GM18517 (cell line): Measurements from ENCODE around the gene TMEM200A.

Experiments
- ATAC-seq: cut with Tn5 transposase; IDR thresholded peaks from one replicate; pipeline ENCODE4 v1.9.1; 2021; ENCODE audit warnings: mild to moderate bottlenecking, moderate library complexity; ENCODE audit not compliant: unreplicated experiment

Gene TMEM200A

DNA sequence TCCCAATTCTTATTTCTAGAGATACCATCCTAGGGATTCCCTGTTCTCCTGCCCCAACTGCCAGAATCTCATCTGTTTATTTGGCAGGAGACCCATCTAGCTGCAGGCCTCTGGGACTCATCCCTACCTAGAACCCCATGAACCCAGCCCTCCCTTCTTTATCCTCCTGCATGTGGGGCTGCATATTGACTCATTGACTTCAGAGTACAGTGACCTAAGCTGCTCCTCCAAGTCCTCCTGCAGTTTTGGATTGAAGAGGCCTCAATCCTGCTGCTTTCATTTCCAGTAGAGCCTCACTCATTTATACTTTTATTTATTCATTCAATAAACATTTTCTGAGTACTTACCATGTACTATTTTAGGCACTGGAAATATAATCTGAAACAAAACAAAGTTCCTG lies 11.6 kb downstream of the TMEM200A start:
- ATAC-seq = no peak

DNA sequence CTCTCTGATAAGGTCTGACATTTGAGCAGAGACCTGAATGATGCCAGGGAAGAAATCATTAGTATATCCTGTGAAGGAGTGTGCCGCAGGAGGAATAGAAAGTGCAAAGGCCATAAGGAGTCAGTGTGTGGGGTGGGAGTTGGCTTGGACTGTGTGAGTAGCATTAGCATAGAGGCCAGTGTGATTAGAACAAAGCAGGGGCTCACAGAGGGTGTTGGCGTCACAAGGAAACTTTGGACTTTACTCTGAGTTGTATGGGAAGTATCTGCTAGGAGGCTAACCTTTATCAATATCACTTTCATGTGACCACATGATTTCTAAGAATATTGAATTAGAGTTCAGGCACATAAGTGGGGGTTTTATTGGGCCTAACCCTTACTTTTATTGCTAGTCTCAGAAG lies 12.1 kb downstream of the TMEM200A start:
- no peak for ATAC-seq

GRCh38 chr6:130379223-130379622 lies 13.4 kb downstream of the TMEM200A start:
- no peak for ATAC-seq

DNA sequence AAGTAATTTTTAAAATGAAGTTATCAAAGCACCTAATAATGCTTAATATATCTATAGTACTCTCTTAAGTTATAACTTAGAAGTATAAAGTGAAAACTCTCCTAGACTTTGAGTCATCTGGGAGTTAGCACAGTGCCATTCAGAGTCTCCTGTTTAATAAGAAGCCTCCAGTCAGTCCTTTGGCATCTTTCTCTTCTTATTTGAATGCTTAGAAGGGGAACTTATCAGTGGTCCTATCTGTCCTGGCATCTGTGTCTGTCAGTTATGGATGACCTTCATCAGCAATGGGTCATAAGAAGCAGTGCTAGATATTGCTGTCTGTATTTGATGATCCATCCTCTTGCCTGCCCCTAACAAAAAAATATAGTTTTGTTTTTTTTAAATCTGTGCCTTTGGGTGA lies 15.2 kb downstream of the TMEM200A start:
- no peak for ATAC-seq

GRCh38 chr6:130381459-130382380 lies 15.9 kb downstream of the TMEM200A start:
- no peak for ATAC-seq

DNA sequence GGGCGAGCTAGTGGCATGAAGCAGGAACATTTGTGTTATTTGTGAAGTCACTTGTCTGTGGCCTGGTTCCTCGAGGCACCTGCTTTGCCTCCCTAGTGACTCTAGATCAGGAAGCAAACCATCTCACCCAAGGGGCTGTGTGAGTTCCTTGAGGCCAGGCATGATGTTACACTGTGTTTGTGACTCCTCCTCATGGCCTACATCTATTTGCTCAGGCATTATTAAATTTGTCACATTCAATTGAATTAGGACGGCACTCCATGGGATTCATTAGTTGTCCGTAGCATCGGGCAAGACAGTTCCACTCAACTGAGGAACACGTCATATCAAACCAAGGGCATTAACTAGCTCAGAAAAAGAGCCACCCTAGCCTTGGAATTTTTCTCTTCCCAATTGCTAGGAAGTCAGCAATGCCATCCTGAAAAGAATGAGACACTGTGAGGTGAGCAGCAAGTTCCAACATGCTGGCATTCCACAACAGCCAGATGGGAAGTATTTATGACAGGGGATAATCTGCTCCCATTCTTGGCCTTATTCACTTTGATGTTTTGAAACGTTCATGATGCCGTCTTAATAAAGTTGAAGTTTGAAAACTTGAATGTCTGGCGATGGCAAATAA lies 17.2 kb downstream of the TMEM200A start:
- no peak for ATAC-seq

GRCh38 chr6:130385064-130385695 lies 19.4 kb downstream of the TMEM200A start:
- ATAC-seq = no peak

DNA sequence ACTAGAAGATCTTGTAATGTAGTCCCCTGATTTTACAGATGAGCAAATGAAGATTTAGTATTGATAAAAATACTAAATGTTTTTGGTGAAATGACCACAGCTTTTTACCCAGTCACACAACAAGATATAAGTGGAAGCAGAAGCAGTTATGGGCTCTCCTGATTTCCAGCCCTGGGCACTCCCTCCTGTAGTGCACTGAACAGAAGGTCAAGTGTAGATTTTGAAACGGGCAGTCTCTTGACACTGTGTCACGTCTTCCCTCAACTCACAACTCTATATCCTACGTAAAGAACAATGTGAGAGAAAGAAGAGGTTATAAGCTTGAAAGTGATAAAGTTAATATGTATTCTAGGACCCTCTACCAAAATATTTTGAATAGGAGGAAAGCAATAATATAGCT lies 23.3 kb downstream of the TMEM200A start:
- no peak for ATAC-seq

DNA sequence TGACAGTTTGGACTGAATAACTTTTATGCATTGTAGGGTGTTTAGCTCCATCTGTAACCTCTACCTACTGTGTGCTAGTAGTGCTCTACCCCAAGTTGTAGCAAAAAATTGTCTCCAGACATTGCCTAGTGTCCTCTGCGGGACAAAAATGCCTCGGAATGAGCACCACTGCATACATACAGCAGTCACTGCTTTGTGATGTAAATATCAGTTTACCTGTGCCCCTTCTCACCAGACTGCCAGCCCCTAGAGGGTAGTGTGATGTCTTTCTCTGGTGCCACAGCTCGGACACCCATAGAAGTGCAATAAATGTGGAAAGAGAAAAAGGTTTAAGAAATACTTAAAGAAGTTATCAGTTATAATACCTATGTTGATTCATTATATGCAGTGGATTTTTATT lies 25.1 kb downstream of the TMEM200A start:
- no peak for ATAC-seq

GRCh38 chr6:130393306-130393705 lies 27.5 kb downstream of the TMEM200A start:
- ATAC-seq = no peak

DNA sequence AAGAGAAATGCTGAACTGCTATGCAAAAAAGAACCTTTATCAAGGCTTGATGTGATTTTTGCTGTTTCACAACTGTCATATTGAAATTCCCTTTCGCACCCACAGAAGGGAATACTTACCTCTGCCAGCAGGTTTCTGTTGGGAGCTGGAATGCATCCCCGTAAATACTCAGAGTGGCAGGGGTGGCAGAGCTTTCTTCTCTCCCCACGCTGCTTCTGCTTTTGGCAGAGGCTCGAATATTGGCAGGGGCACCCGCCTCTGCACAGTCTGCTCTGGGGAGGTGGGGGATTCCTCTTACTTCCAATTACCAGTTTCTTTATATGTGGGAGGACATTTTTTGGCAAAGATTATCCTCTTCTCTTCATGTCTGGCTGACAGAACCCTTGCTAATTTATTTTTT lies 28.4 kb downstream of the TMEM200A start:
- no peak for ATAC-seq

GRCh38 chr6:130395164-130395563 lies 29.3 kb downstream of the TMEM200A start:
- no peak for ATAC-seq

- no peak for ATAC-seq
Observed at GRCh38 chr6:130396722-130397121, 30.9 kb downstream of the TMEM200A start.

GRCh38 chr6:130405549-130405948 lies 39.7 kb downstream of the TMEM200A start:
- ATAC-seq = no peak

DNA sequence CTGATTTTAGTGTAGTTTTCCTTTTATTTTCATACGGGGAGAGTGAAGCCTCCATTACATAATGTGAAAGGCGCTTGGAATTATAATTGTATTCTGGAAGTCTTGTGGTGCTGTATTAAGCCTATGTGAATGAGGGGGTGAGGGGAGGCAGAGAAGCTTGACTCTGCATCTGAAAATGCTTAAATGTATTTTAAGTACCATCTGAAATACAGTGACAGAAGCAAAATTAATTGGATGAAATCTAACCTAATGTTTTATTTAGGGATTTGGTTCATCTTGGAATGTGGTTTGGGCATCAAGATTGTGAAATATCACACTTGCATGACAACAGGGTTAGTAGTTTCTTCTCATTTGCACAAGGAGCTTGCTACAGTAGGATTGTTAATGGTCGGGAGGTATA lies 41.2 kb downstream of the TMEM200A start:
- no peak for ATAC-seq

DNA sequence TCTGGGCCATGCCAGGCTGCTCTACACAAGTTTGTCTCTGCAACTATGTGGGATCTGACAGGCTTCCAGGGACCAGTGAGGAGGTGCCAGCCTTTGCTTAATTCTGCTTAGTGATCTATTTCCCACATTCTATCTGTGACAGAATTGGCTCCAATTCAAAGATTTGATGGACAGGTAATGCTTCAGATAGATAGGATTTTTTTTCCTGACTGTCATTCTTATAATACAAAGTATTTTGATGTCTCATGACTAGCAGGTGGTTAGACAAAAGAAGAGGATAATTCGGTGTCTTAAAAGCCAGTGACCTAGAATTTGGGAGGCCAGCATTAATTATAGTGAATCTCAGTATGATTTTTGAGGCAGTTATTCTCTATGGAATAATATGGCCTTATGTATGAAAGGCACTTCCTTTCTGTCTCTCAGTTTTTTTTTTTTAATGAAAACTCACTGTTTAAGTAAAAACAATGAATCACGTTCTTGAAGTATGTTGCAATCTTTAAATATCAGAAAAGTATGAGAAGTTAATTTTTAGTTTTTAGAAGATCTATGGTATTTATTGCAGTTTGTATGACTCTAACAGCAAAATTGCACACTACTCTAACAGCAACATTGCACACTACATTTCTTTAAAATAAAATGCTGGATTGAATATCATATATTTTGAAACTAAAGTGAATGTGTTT lies 43.7 kb downstream of the TMEM200A start:
- no peak for ATAC-seq

DNA sequence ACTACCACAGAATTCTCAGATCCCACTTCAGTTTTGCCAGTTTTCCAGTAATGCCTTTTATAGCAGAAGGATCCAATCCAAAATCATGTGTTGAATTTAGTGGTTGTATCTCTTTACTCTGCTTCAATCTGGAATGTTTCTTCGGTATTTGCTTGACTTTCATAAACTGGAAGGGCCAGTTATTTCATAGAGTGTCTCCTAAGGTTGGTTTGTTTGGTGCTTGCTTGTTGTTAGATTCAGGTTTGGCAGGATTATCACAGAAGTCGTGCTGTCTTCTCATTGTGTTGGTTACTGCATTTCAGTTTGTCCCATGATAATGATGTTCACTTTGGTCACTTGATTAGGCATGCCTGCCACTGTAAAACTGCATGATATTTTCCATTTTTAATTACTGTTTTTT lies 45.7 kb downstream of the TMEM200A start:
- no peak for ATAC-seq

GRCh38 chr6:130412556-130413290 lies 46.9 kb downstream of the TMEM200A start:
- ATAC-seq = no peak

DNA sequence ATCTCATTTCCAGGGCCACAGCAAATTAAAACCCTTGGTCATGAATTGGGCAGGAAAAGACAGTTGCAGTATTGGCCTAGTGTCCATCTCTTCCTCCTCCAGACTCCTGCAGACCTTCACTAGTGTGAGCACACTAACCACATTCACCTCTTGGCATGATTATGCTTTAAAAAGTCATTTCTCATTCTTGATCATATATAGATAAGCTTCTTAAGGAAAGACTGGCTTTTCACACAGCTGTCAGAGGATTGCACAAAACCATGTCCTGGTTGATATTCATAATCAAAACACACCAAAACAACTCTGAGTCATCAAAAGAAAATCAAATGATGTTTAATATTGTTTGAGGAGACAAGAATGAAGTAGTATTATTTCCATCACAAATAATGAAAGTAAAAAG lies 52.1 kb downstream of the TMEM200A start:
- ATAC-seq = no peak

DNA sequence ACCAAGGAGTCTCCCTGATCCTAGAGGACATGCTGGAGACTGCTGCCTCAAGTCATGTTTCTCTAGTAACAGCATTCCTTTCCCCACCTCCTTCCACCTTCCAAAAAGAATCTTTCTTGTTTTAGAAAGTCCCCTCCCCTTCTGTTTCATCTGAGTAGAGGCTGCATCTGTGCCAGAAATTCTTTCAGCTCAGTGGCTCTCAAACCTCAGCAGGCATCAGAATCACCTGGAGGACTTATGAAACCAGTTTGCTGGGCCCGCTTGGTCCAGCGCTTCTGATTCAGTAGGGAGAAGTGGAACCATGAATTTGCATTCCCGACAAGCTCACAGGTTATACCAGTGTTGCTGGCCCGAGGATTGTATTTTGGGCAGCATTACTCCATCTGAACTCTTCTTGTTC lies 55.1 kb downstream of the TMEM200A start:
- no peak for ATAC-seq

GRCh38 chr6:130421585-130421984 lies 55.8 kb downstream of the TMEM200A start:
- no peak for ATAC-seq
